ENCODE data around the gene RPS6KA2.

RPS6KA2 gene

DNA sequence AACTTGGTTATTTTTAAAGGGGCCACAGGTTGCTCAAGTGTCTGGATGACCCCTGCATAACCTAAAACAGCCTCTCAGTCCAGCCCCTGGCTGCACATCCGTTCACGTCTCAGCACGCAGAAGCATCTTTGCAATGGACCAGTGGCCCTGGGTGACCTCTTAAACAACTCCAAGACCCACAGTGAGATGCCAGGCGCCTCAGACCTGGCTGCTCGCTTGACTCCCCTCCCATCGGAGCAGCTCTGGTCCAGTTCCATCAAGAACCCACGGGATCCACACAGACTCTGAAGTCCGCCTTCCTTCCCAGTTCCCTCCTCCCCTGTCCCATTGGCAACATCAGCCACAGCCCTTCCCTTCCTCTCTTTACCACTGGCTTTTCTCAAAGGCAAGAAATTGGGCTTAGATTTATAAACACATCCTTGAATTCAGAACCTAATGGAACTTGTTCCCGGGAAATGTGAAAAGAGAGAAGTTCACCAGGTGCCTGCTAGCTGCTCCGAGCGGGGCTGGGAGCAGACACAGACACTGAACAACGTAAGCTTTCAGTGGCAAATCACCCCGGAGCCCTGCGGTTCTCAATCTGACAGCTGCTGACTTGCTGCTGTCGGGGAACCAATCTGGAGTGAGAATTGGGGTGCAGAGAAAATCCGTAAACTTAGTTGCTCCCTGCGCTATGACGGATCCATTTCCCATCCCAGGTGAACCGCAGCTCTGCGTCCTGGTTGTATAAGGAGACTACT, 204.7 kb downstream of the RPS6KA2 start:
- no peak for DNase-seq (ENCODE audit: low read depth)

DNA sequence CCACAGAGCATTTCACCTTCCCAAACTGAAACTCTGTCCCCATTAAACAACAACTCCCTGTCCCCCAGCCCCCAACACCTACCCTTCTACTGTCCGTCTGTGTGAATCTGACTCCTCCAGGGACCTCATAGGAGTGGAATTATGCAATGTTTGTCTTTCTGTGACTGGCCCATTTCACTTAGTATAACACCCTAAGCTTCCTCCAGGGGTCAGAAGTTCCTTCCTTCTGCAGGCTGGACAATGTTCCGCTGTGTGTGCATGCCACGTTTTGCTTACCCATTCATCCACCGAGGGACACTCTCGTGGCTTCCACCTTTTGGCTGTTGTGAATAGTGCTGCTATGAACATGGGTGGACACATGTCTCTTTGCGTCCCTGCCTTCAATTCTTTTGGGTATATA, 206.7 kb downstream of the RPS6KA2 start:
- no peak for DNase-seq (ENCODE audit: low read depth)

DNA sequence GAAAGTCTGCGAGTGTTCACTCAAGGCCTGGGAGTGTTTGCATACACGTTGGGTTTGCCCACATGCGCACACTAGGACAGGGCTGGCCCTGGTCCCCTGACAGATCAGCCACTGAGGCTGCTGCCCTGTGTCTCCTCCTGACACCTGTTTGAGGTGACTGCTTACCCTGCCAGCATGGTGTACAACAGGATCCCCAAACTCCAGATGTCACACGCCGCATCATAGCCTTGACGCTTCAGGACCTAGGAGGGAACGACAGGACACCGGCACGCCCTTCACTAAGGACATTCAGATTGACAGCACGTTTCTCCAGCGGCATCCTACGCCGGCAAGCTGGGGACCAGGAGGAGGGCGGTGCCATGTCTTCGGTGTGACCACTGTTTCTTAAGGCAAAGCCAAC, 207.3 kb downstream of the RPS6KA2 start:
- DNase-seq (ENCODE audit: low read depth): no peak

DNA sequence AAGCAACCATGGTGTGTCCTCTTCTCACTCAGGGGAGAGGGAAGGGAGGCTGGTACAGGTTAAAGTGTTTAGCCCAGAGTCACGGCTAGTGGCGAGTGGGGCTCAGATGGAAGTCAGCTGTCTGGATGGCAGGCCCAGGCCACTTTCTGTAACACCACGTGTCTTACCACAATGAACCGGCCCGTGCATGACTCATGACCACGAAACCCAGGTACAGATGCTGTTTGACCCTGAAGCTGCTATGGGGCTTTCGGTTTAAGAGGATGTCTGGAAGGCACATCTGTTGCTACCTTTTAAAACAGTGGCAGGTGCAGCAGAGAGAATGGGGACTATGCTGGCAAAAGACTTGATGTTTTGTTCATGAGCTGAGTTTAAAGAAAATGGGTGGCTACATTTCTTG, 207.8 kb downstream of the RPS6KA2 start:
- DNase-seq (ENCODE audit: low read depth): no peak

DNA sequence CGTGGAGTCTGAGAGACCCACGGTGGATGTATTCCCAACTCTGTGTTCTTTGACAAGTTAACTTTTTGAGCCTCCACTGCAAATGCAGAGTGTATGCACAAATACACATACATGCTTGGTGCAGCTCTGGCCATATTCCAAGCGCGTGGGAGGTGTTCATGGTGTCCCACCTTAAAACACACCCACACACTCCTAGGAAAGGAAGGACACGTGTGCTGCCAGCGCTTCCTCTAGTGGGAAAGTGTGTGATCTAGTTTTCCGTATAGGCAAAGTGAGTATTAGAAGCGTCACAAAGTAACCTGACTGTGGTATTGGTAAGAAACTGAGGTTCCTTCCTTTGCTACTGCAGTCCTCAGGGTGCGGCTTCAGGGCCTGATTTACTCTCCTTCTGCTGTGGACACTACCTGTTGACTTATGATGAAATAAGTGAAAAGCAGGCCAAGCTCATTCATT, 208.3 kb downstream of the RPS6KA2 start:
- no peak for DNase-seq (ENCODE audit: low read depth)

DNA sequence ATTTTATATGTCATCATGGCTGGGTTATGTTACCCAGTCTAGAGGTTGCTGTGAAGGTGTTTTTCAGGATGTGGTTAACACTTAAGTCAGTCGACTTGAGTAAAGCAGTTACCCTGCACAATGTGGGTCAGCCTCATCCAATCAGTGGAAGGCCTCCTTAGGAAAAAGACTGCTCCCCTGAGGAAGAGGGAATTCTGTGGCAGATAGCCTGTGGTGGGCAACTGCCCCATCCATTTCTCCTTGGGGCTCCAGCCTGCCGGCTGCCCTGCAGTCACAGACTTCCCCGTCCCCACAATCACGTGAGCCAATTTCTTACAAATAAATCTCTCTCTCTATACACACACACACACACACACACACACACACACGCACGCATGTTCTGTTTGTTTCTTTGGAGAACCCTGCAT, 209.8 kb downstream of the RPS6KA2 start:
- no peak for DNase-seq (ENCODE audit: low read depth)

DNA sequence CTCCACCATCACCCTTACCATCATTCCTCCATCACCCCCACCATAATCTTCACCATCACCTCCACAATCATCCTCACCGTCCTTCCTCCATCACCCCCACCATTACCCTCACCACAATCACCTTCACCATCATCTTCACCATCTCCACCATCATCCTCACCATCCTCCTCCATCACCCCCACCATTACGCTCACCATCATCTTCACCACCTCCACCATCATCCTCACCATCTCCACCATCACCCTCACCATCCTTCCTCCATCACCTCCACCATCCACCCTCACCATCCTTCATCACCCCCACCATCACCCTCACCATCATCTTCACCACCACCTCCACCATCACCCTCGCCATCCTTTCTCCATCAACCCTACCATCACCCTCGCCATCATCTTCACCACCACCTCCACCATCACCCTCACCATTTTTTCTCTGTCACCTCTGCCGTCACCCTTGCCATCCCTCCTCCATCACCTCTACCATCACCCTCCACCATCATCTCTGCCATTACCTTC, 211.2 kb downstream of the RPS6KA2 start:
- DNase-seq (ENCODE audit: low read depth): no peak

DNA sequence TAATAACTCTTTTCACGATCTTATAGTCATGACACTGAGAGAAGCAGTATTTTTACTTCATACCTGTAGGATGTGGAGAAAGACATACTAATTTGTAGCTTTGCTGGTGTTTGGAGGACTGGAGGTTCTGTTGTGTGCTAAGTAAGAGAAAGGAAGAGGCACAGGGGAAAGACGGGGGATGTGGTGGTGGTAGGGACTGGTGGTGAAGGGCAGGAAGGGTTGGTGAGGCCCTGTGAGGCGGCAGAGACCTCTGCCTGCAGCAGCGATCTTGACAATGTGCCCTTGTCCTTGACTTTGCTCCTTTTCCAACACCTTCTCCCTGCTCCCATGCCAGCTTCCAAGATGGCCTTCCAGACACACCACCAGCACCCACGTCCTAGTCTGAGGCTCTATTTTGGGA, 211.7 kb downstream of the RPS6KA2 start:
- no peak for DNase-seq (ENCODE audit: low read depth)

DNA sequence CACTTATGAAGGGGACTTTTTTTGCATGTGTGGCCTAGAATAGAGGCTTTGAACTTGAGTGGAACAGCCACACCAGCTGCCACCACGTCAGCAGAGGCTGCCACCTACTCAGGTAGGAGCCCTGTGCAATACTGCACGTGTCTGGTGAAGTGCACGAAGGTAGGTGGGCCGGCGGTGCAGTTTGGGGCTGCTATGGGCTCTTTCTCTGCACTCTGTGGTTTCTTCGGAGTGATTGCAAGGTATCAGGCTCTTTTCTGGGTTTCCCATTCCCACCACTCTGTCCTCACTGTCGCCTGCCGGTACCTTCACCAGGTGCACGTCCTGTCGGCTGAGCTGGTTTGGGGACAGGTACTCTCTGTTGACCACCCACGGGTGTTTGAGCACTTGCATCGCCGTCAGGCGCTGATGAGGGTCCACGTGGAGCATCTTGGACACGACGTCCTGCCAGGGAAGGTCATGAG, 213.5 kb downstream of the RPS6KA2 start:
- DNase-seq (ENCODE audit: low read depth): no peak

DNA sequence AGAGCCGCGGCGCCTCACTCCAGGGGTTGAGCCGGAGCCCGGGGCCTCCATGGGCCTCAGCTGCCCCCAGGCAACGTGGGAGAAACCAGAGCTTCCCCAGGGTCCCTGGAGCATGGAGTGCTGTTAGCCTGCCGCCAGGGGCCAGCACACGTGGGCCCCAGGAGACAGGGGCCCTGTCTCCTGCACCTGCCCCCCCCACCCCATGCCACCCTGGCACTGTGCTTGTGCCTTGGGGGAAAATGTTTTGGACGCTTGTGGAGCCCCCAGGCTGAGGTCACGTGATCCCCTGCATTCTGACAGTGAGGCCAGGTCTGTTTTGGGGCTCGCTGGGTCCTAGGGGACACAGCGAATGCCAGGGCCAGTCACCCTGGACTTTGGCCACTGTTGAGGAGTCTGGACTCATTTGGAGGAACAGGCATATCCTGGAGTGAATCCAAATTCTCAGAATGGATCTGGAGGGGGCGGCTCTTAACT, 214.1 kb downstream of the RPS6KA2 start:
- no peak for DNase-seq (ENCODE audit: low read depth)

DNA sequence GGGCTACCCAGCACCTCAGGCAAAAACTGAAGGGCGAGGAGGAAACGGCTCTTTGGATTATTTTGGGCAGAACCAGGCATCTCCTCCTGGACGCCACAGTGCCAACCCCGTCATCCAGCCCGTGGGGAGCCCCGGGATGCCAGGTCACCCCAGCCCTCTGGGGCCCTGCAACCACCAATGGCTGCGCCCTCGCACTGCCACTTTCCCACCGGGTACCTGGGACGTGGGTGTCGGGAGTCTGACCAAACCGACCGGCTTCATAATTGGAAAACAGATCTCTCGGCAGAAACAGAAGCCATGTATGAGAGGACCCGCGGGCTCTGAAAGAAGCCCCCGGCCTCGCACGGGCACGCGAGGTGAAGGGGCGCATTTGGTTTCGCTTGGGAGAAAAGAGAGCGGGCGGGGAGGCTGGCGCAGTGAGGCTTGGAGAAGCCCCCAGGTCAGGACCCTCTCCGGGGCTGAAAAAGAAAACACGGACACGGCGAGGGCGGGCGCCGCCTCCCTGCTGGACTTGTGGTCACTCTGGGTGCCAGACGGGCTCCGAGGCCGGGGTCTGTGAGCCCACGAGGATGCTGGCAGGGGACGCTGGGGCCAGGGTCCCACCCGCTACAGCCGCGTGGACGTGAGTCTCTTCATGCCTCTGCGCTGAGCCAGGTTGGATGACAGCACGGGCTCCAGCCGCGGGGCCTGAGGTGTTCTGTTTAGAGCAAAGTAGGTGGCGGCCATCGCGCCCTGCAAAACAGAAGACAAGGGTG, 214.7 kb downstream of the RPS6KA2 start:
- DNase-seq (ENCODE audit: low read depth): no peak

DNA sequence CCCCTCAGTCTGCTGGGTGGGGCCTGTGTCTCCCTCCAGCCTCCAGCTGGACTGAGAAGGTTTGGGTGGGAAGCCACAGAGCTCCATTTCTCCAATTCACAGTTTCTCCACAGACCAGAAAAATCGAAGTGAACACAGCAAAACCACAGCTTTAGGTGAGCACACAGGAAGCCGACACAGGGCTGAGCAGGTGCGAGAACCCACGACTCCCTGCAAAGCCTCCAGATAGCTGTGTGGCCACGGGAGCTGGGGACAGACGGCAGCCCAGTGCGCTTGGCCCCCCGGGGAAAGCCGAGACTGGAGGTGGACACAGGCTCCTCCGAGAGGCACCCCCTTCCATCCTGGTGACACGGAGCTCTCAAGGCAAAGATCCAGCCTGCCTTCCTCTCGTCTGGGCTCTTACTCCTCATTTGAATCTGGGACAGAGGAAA, 215.3 kb downstream of the RPS6KA2 start:
- DNase-seq (ENCODE audit: low read depth): no peak

DNA sequence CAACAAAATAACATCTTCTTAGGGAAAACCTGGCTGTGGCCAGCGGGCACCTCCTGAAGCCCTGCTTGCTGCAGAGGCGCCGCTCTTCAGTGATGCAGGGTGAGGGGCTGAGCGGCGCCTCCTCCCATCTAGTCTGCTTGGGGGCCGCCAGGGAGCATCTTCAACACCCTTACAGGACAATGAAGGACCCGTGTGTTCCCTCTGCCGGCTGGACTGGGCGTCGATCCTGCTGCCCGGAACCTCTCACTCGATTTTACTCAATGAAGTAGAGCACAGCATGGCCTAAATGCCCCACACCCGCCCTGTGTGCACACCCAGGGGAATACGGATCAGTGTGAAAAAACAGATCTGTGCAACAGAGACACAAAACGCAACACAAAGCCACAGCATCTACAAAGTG, 215.8 kb downstream of the RPS6KA2 start:
- DNase-seq (ENCODE audit: low read depth): no peak

DNA sequence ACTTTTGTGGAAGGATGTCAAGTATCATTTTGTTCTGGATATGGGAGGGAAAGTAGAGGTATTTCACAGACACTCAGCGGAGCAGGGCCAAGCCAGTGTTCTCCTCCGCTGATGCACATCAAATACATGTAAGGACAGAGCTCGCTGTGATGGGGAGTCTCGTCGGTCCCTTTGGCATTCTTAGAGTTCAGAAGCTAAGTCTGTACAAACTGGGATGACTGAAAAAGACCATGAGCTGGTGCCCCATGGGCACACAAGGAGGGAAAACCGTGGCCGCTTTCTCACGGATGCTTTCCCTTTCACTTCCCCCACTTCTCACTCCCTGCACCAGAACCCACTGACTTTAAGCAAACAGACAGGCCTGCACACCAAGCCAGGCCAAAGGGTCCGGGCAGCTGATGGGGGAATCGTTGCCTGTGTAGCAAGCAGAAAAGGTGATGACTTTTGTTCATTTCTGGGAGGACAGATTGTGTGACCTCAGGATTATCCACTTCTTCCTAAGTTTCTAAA, 216.6 kb downstream of the RPS6KA2 start:
- DNase-seq (ENCODE audit: low read depth): no peak

DNA sequence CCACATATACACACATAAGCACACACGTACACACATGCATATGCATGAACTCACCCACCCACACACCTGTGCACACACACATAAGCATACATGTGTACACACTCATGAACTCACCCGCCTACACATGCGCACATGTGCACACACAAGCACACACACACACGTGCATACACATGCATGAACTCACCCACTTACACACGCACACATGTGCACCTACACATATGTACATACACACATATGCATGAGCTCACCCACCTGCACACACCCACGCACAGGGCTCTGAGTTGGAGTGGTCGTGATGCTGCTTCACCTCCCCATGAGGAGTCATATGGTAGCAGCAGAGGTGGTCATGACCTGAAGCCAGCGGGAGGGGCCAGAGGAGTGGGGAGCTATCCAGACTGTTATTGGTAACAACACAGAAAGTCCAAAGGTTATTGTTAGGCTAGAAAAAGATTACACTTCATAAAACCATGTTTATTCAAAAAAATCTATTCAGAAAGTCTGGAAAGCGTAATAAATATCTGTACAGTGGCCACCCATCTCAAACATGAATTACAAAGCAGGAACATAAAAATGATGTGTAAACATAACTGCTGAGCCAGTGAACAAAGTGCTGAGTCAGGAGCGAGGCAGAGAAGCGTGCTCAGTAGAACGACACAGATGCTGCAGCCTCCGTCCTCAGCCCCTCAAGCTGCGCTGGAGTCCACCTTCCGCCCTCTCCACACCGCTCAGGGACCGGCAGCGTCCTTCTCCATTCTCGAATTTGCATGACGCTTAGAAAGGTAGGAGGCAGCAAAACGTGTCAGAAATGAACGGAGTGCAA, 217.9 kb downstream of the RPS6KA2 start:
- no peak for DNase-seq (ENCODE audit: low read depth)

DNA sequence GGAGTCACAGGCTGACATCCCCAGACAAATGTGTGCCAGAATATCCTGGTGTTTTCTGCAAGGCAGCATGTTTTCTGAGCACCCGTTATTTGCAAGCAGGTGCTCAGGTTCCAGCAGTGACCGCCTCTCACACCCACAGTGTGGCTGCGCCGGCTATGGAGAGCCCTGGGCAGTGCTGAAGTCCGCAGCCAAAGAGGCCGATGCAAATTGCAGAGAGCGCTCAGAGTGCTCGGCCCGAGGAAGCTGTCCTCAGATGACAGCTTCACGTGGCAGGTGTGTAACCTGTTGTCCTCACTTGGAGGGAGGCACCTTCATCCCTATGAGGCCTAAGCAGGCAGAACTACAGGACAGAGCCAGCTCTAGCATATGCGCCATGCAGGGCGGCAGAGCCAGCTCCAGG, 220.9 kb downstream of the RPS6KA2 start:
- no peak for DNase-seq (ENCODE audit: low read depth)

DNA sequence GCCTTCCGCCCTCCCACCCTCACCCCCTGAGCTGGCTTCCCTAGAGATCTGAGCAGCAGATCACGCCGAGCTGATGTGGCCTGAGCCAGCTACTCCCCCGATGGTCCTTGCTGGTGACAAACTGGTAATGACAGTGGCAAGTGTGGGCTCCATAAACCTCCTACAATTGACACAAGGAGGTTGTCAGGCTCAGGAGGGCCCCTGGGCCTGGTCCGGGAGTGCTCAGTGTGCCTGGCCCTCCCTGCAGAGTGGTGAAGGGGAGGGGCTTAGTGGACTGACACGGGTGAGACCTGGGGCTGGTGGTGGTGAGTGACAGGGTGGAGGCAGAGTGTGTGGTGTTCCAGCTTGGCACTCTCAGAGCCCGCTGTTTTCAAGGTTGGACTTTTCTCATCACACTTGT, 221.7 kb downstream of the RPS6KA2 start:
- DNase-seq (ENCODE audit: low read depth): no peak

DNA sequence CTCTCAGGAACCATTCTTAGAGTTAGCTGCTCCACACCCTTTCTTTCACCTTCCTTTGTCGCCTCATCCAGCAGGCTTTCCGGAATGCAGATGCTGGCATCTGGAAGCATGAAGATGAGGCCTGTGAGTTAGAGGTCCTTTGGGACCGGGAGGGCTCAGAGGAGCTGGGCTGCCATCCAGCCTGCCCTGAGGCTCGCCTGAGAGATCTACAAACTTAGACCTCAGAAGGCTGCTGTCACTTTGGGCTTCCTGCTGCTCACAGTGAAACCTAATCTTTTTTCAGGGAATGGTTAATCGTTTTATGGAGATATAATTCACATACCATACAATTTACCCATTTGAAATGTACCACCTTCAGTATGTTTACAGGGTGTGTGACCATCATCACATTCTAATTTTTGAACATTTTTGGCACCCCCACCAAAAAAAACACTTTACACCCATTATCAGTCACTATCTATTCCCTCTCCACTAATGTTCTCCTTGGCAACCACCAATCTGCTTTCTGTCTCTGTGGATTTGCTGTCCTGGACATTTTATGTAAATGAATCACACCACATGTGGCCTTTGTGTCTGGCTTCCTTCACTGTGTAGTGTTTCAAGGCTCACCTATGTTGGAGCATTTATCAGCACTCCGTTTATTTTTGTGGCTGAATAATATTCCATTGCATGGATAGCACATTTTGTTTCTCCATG, 224.3 kb downstream of the RPS6KA2 start:
- DNase-seq (ENCODE audit: low read depth): no peak

DNA sequence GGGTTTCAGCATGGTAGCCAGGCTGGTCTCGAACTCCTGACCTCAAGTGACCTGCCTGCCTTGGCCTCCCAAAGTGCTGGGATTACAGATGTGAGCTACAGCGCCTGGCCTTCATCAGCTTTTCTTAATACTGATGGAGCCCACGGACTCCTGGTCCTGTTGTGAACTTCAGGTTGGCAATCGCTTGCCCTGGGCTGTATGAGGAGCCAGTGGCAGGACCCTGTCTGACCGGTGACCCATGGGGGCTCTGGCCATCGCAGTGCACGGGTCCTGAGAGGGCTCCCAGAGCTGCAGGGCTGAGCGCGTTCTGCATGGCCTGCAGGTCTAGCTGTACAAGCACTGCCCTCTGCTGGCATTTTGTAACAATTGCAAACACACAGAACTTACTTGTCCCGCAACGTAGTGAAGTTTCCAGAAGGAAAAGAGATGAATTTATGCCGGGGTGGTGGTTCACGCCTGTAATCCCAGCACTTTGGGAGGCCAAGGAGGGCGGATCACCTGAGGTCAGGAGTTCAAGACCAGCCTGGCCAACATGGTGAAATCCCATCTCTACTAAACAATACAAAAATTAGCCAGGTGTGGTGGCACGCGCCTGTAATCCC, 226.3 kb downstream of the RPS6KA2 start:
- DNase-seq (ENCODE audit: low read depth): peak; percentile 70

DNA sequence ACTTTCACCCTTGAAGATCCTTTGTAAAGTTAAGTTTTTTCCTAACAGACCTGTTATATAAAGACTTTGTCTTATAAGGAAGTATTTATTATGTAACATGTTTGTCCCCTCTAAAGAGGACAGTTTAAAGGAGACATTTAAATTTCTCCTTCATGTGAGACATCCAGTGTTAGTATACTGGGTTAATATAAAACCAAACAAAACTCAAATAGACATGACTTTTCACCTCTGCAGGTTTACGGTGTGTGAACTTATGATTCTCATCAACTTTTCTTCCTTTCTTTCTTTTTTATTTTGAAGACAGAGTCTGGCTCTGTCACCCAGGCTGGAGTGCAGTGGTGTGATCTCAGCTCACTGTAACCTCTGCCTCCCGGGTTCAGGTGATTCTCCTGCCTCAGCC, 226.9 kb downstream of the RPS6KA2 start:
- no peak for DNase-seq (ENCODE audit: low read depth)

DNA sequence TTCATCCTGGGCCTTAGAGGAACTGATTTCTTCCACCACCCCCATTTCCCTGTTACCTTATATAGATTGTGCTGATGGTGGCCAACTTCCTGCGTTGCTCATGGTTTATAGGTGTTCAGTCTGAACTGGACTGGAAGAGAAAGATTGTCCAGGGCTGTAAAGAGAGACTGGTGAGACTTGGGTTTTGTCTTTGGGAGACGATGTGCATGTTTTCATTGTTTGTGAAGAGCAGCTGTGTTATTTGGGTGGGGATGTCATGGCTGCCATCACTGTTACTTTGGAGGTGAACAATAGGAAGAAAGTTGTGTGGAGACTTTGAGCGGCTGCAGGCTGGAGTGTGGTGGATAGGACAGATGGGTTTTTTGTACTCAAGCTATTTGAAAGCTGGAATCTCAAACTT, 228.7 kb downstream of the RPS6KA2 start:
- no peak for DNase-seq (ENCODE audit: low read depth)
